HepG2 (cell line): ENCODE measurements around the gene PRICKLE2. TPM values are rescaled to one million over a fixed set of nuclear protein-coding genes. Genes with fewer than 3 reads are reported as not detected.

Source experiments
- ATAC-seq: fragments of 200-7000 bp; cut with Tn5 transposase; 3 replicates; pipeline ENCODE4 v1.9.1; 2020; ENCODE audit warnings: mild to moderate bottlenecking, moderate library complexity
- BruUV-seq: library from RNA; stranded (reverse); fragments of 400-500 nt; replicated peaks from 2 replicates; lab custom pipeline; 2021; lab: Mats Ljungman, UMichigan
- CTCF ChIA-PET: fragments of 300-600 bp; formaldehyde crosslinking; extraction: SDS; loops from one replicate; lab custom pipeline; 2021; ENCODE audit warnings: low total read pairs, inconsistent platforms, low intra/inter-chr PET ratio; lab: Yijun Ruan, JAX
- POLR2A ChIA-PET: fragments of 350-600 bp; sonication (Branson Sonifier 250); formaldehyde crosslinking; loops from one replicate; lab custom pipeline; 2020; ENCODE audit warnings: antibody characterized with exemption, inconsistent platforms; lab: Yijun Ruan, JAX
- DNase-seq: peaks from one replicate; pipeline ENCODE4 v3.0.0-alpha.2; 2015; ENCODE audit warnings: low spot score
- FAIRE-seq: peaks from 3 replicates; lab custom pipeline; 2011; peaks lifted over from hg19 to GRCh38; lab: Jason Lieb, UNC
- H2AFZ ChIP-seq: one replicate; pipeline ENCODE4 v1.6.1; 2011; ENCODE audit warnings: low read length, inconsistent platforms
- H3K27ac ChIP-seq: fragments of 300-600 bp; 3 replicates; pipeline ENCODE4 v1.8.0; 2011; ENCODE audit warnings: mixed run types, mild to moderate bottlenecking, mixed read lengths, low read length, inconsistent platforms; ENCODE audit not compliant: insufficient read depth; ENCODE audit errors: extremely low read length
- H3K27me3 ChIP-seq, 2 experiments: fragments of 200-600 bp in 1 of 2; 2 replicates in 1 of 2; 3 replicates in 1 of 2; pipeline versions ENCODE4 v1.6.0 to v1.8.0; 2011; ENCODE audit warnings: low read length in 2 of 2, mild to moderate bottlenecking in 2 of 2, moderate library complexity in 2 of 2, inconsistent platforms in 1 of 2; ENCODE audit not compliant: insufficient read depth in 2 of 2, control insufficient read depth in 1 of 2
- H3K36me3 ChIP-seq, 2 experiments: fragments of 200-600 bp in 1 of 2; replicated peaks in 1 of 2; 2 replicates in 1 of 2; 3 replicates in 1 of 2; pipeline versions ENCODE4 v1.5.1 to v1.8.0; 2011; ENCODE audit warnings: low read length in 2 of 2, inconsistent platforms in 1 of 2; ENCODE audit not compliant: insufficient read depth in 2 of 2, control insufficient read depth in 1 of 2
- H3K4me1 ChIP-seq: 2 replicates; pipeline ENCODE4 v1.5.1; 2012; ENCODE audit warnings: low read length, inconsistent platforms; ENCODE audit not compliant: insufficient read depth
- H3K4me2 ChIP-seq: 2 replicates; pipeline ENCODE4 v1.6.0; 2011; ENCODE audit warnings: low read depth, low read length, inconsistent platforms
- H3K4me3 ChIP-seq, 3 experiments: fragments of 200-600 bp in 1 of 3; sonication (generic), shearing (Covaris generic) in 1 of 3; replicated peaks in 1 of 3; 2 replicates each; pipeline ENCODE4 v1.5.1; 2011 to 2016; ENCODE audit warnings: low read length in 3 of 3, inconsistent platforms in 2 of 3, low read depth in 2 of 3, mild to moderate bottlenecking in 2 of 3, control low read depth in 1 of 3, mixed read lengths in 1 of 3; ENCODE audit not compliant: insufficient read depth in 1 of 3
- H3K79me2 ChIP-seq: one replicate; pipeline ENCODE4 v1.6.1; 2011; ENCODE audit warnings: low read length, inconsistent platforms; ENCODE audit not compliant: insufficient read depth
- H3K9ac ChIP-seq: 2 replicates; pipeline ENCODE4 v1.6.0; 2011; ENCODE audit warnings: mild to moderate bottlenecking, low read depth, low read length, inconsistent platforms; ENCODE audit not compliant: insufficient read depth
- H3K9me3 ChIP-seq: 2 replicates; pipeline ENCODE4 v1.5.1; 2012; ENCODE audit warnings: mild to moderate bottlenecking, low read length
- H4K20me1 ChIP-seq: 2 replicates; pipeline ENCODE4 v1.6.0; 2011; ENCODE audit warnings: inconsistent platforms, mild to moderate bottlenecking, low read length, moderate library complexity; ENCODE audit not compliant: insufficient read depth
- ATF4 ChIP-seq, 2 experiments: fragments of 450-650 bp in 1 of 2; sonication (generic) in 1 of 2; formaldehyde crosslinking; IDR thresholded peaks; 2 replicates each; pipeline versions ENCODE4 v1.5.0 to v1.8.0; 2020 to 2022; ENCODE audit warnings: mild to moderate bottlenecking in 1 of 2, missing genetic modification reagents in 1 of 2
- CREM ChIP-seq, 2 experiments: sonication (generic) in 1 of 2; formaldehyde crosslinking in 1 of 2; IDR thresholded peaks; 2 replicates each; pipeline versions ENCODE4 v1.4.0 to v1.6.1; 2016 to 2020; ENCODE audit warnings: antibody characterized with exemption in 1 of 2, mild to moderate bottlenecking in 1 of 2, missing genetic modification reagents in 1 of 2
- HDAC6 ChIP-seq: fragments of 200-600 bp; sonication (generic); IDR thresholded peaks from 2 replicates; pipeline ENCODE4 v1.7.0; 2017; ENCODE audit warnings: mild to moderate bottlenecking, antibody characterized with exemption, low read length, low read depth
- ISL2 ChIP-seq: sonication (generic); formaldehyde crosslinking; IDR thresholded peaks from 2 replicates; pipeline ENCODE4 v1.5.0; 2020; ENCODE audit warnings: missing genetic modification reagents
- NFRKB ChIP-seq: fragments of 450-650 bp; IDR thresholded peaks from 2 replicates; pipeline ENCODE4 v1.6.1; 2017
- NR2F1 ChIP-seq, 2 experiments: fragments of 450-650 bp in 1 of 2; formaldehyde crosslinking in 1 of 2; IDR thresholded peaks; 2 replicates each; pipeline versions ENCODE4 v1.5.0 to v1.6.1; 2016 to 2020; ENCODE audit warnings: mild to moderate bottlenecking in 1 of 2, missing compliant biosample characterization in 1 of 2, missing genetic modification reagents in 1 of 2, moderate library complexity in 1 of 2
- TCF7L2 ChIP-seq: IDR thresholded peaks from 2 replicates; pipeline ENCODE4 v1.6.1; 2011; ENCODE audit warnings: mild to moderate bottlenecking, low read depth, low read length, moderate library complexity
- ZNF160 ChIP-seq: sonication (generic); formaldehyde crosslinking; IDR thresholded peaks from 2 replicates; pipeline ENCODE4 v1.8.0; 2022; ENCODE audit warnings: mild to moderate bottlenecking, inconsistent platforms, missing genetic modification reagents
- WGBS: methylation state at CpG from one replicate; pipeline ENCODE4 v1.1.6; 2017; ENCODE audit warnings: low lambda C conversion rate; 5-methylcytosine and 5-hydroxymethylcytosine counted together
- in situ Hi-C: cut with HindIII; loops from 2 replicates; pipeline ENCODE4 v1.10.0; 2017; ENCODE audit warnings: low pct_unique_long_range_greater_than_20kb; ENCODE audit not compliant: extremely low pct_ligation_motif_present
- intact Hi-C: fragments of 100-400 bp; cut with micrococcal nuclease; formaldehyde crosslinking; loops from one replicate; pipeline ENCODE4 v1.10.0; 2022; ENCODE audit not compliant: unreplicated experiment
- polyA plus RNA-seq, 8 experiments: library from polyadenylated mRNA; depleted of rRNA in 3 of 8; stranded (reverse) in 7 of 8; unstranded in 1 of 8; fragments of >200 nt; fragmentation: Illumina TruSeq in 4 of 8; extraction: Trizol in 4 of 8; gene quantifications; 2 replicates each; pipeline versions ENCODE4 v1.2.1 to v1.2.3, GENCODE V29; 2011 to 2016; ENCODE audit warnings: low read depth in 4 of 8, missing spikeins in 1 of 8, mixed read lengths in 1 of 8; ENCODE audit not compliant: insufficient read depth in 1 of 8
- total RNA-seq, 5 experiments: library from RNA; depleted of rRNA; stranded (reverse); fragments of >200 nt; fragmentation: Illumina TruSeq; extraction: Trizol; gene quantifications; 2 replicates each; pipeline ENCODE4 v1.2.3, GENCODE V29; 2016; ENCODE audit warnings: low read depth in 1 of 5
- TF ChIP-seq, protein P1 (sequence below): sonication (generic); formaldehyde crosslinking; IDR thresholded peaks from 2 replicates; pipeline ENCODE4 v1.8.0; 2022; ENCODE audit warnings: mild to moderate bottlenecking, missing genetic modification reagents, borderline replicate concordance
- TF ChIP-seq, protein P2 (sequence below): sonication (generic); formaldehyde crosslinking; IDR thresholded peaks from 2 replicates; pipeline ENCODE4 v1.9.0; 2021; ENCODE audit warnings: missing genetic modification reagents, mild to moderate bottlenecking, borderline replicate concordance
- TF ChIP-seq, protein P3 (sequence below): sonication (generic); formaldehyde crosslinking; IDR thresholded peaks from 2 replicates; pipeline ENCODE4 v1.5.1; 2020; ENCODE audit warnings: mild to moderate bottlenecking, missing genetic modification reagents, borderline replicate concordance
- TF ChIP-seq, protein P4 (sequence below): IDR thresholded peaks from 2 replicates; pipeline ENCODE4 v1.6.1; 2018; ENCODE audit warnings: missing genetic modification reagents

PRICKLE2 gene
- total and polyA plus RNA-seq, 2 of the 13 experiments (the other 11 are each of a cell fraction or from before 2014, with no cell fraction given) = 0.01 to 0.07 TPM

- TF ChIP-seq, protein P1, sequence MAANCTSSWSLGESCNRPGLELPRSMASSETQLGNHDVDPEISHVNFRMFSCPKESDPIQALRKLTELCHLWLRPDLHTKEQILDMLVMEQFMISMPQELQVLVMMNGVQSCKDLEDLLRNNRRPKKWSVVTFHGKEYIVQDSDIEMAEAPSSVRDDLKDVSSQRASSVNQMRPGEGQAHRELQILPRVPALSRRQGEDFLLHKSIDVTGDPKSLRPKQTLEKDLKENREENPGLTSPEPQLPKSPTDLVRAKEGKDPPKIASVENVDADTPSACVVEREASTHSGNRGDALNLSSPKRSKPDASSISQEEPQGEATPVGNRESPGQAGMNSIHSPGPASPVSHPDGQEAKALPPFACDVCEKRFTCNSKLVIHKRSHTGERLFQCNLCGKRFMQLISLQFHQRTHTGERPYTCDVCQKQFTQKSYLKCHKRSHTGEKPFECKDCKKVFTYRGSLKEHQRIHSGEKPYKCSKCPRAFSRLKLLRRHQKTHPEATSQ (CRISPR knock-in tag) = no peak
Measured at GRCh38 chr3:64055076-64055475, 170.2 kb downstream of the PRICKLE2 start (continued).

GRCh38 chr3:64054488-64054887, 170.8 kb downstream of the PRICKLE2 start:
- ATAC-seq (no peak), FAIRE-seq (no peak), DNase-seq (no peak)
- Histone ChIP-seq H3K27me3 (peaks cover 0 to 3% of the 10 kb centered on the region in 2 experiments; a peak in 1 of 5 replicates), H3K9ac (no peak overlapping the region), H3K27ac (no peak overlapping the region), H3K4me1 (no peaks in the 10 kb centered on the region), H3K4me3 (no peak overlapping the region), H4K20me1 (no peaks in the 10 kb centered on the region), H3K4me2 (no peak overlapping the region), H3K79me2 (no peaks in the 10 kb centered on the region), H3K36me3 (no peaks in the 10 kb centered on the region), H2AFZ (no peak overlapping the region), H3K9me3 (no peaks in the 10 kb centered on the region)
- POLR2A ChIA-PET = no interaction called here
- BruUV-seq = no TSS peak
- in situ Hi-C loops (no loop called here), intact Hi-C loops (no loop called here)
- CTCF ChIA-PET = no interaction called here
- WGBS = 11% methylated on average over 3 of the region's 3 CpGs
- TF ChIP-seq ISL2 (CRISPR knock-in tag) (no peak), CREM (IDR thresholded peaks at IDR 0.05) (no peak), CREM (CRISPR knock-in tag; IDR thresholded peaks at IDR 0.05) (no peak), ATF4 (CRISPR knock-in tag; IDR thresholded peaks at IDR 0.05) (no peak), NR2F1 (CRISPR knock-in tag; IDR thresholded peaks at IDR 0.05) (no peak), NFRKB (no peak), HDAC6 (no peak), ZNF160 (CRISPR knock-in tag) (no peak), TCF7L2 (no peak)
- TF ChIP-seq, protein P2, sequence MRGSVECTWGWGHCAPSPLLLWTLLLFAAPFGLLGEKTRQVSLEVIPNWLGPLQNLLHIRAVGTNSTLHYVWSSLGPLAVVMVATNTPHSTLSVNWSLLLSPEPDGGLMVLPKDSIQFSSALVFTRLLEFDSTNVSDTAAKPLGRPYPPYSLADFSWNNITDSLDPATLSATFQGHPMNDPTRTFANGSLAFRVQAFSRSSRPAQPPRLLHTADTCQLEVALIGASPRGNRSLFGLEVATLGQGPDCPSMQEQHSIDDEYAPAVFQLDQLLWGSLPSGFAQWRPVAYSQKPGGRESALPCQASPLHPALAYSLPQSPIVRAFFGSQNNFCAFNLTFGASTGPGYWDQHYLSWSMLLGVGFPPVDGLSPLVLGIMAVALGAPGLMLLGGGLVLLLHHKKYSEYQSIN = no peak
- TF ChIP-seq, protein P3, sequence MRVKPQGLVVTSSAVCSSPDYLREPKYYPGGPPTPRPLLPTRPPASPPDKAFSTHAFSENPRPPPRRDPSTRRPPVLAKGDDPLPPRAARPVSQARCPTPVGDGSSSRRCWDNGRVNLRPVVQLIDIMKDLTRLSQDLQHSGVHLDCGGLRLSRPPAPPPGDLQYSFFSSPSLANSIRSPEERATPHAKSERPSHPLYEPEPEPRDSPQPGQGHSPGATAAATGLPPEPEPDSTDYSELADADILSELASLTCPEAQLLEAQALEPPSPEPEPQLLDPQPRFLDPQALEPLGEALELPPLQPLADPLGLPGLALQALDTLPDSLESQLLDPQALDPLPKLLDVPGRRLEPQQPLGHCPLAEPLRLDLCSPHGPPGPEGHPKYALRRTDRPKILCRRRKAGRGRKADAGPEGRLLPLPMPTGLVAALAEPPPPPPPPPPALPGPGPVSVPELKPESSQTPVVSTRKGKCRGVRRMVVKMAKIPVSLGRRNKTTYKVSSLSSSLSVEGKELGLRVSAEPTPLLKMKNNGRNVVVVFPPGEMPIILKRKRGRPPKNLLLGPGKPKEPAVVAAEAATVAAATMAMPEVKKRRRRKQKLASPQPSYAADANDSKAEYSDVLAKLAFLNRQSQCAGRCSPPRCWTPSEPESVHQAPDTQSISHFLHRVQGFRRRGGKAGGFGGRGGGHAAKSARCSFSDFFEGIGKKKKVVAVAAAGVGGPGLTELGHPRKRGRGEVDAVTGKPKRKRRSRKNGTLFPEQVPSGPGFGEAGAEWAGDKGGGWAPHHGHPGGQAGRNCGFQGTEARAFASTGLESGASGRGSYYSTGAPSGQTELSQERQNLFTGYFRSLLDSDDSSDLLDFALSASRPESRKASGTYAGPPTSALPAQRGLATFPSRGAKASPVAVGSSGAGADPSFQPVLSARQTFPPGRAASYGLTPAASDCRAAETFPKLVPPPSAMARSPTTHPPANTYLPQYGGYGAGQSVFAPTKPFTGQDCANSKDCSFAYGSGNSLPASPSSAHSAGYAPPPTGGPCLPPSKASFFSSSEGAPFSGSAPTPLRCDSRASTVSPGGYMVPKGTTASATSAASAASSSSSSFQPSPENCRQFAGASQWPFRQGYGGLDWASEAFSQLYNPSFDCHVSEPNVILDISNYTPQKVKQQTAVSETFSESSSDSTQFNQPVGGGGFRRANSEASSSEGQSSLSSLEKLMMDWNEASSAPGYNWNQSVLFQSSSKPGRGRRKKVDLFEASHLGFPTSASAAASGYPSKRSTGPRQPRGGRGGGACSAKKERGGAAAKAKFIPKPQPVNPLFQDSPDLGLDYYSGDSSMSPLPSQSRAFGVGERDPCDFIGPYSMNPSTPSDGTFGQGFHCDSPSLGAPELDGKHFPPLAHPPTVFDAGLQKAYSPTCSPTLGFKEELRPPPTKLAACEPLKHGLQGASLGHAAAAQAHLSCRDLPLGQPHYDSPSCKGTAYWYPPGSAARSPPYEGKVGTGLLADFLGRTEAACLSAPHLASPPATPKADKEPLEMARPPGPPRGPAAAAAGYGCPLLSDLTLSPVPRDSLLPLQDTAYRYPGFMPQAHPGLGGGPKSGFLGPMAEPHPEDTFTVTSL (CRISPR knock-in tag) = no peak
- TF ChIP-seq, protein P4, sequence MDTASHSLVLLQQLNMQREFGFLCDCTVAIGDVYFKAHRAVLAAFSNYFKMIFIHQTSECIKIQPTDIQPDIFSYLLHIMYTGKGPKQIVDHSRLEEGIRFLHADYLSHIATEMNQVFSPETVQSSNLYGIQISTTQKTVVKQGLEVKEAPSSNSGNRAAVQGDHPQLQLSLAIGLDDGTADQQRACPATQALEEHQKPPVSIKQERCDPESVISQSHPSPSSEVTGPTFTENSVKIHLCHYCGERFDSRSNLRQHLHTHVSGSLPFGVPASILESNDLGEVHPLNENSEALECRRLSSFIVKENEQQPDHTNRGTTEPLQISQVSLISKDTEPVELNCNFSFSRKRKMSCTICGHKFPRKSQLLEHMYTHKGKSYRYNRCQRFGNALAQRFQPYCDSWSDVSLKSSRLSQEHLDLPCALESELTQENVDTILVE (CRISPR knock-in tag) = no peak
